Measurements from ENCODE around the gene GPR137.

GRCh38 chr11:64296236-64296635 lies 10.6 kb downstream of the GPR137 start:
- TF ChIP-seq, protein P1, sequence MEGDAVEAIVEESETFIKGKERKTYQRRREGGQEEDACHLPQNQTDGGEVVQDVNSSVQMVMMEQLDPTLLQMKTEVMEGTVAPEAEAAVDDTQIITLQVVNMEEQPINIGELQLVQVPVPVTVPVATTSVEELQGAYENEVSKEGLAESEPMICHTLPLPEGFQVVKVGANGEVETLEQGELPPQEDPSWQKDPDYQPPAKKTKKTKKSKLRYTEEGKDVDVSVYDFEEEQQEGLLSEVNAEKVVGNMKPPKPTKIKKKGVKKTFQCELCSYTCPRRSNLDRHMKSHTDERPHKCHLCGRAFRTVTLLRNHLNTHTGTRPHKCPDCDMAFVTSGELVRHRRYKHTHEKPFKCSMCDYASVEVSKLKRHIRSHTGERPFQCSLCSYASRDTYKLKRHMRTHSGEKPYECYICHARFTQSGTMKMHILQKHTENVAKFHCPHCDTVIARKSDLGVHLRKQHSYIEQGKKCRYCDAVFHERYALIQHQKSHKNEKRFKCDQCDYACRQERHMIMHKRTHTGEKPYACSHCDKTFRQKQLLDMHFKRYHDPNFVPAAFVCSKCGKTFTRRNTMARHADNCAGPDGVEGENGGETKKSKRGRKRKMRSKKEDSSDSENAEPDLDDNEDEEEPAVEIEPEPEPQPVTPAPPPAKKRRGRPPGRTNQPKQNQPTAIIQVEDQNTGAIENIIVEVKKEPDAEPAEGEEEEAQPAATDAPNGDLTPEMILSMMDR (IDR thresholded peaks at IDR 0.05): no peak
- no peak for TF ChIP-seq POLR2A (IDR thresholded peaks at IDR 0.05)

All from thyroid gland (tissue), 4 donors.